HG03135 (cell line): Measurements from ENCODE around the gene MAGI1.

ENCODE experiments used
- ATAC-seq: cut with Tn5 transposase; IDR thresholded peaks from one replicate; pipeline ENCODE4 v1.9.1; 2021; ENCODE audit warnings: mild to moderate bottlenecking, moderate library complexity; ENCODE audit not compliant: unreplicated experiment

Gene MAGI1

GRCh38 chr3:65685621-65686235, 353.0 kb downstream of the MAGI1 start:
- ATAC-seq = no peak

- ATAC-seq = no peak
Measured at GRCh38 chr3:65678516-65678915, 360.2 kb downstream of the MAGI1 start.

GRCh38 chr3:65677486-65678010, 361.2 kb downstream of the MAGI1 start:
- no peak for ATAC-seq

- no peak for ATAC-seq
Measured at GRCh38 chr3:65676580-65676979, 362.1 kb downstream of the MAGI1 start.

- ATAC-seq = no peak
Measured at GRCh38 chr3:65675011-65675410, 363.7 kb downstream of the MAGI1 start.

- no peak for ATAC-seq
Measured at GRCh38 chr3:65674226-65674625, 364.5 kb downstream of the MAGI1 start.

GRCh38 chr3:65672871-65673815, 365.6 kb downstream of the MAGI1 start:
- ATAC-seq = no peak

GRCh38 chr3:65672061-65672460, 366.7 kb downstream of the MAGI1 start:
- ATAC-seq = no peak

GRCh38 chr3:65671004-65671403, 367.7 kb downstream of the MAGI1 start:
- no peak for ATAC-seq

GRCh38 chr3:65669163-65669875, 369.4 kb downstream of the MAGI1 start:
- ATAC-seq = no peak

- ATAC-seq = no peak
Measured at GRCh38 chr3:65667963-65668362, 370.8 kb downstream of the MAGI1 start.

GRCh38 chr3:65666448-65667091, 372.1 kb downstream of the MAGI1 start:
- ATAC-seq = no peak

- ATAC-seq = no peak
Measured at GRCh38 chr3:65665915-65666314, 372.8 kb downstream of the MAGI1 start.

GRCh38 chr3:65664931-65665330, 373.8 kb downstream of the MAGI1 start:
- ATAC-seq = no peak

GRCh38 chr3:65664446-65664845, 374.3 kb downstream of the MAGI1 start:
- ATAC-seq = no peak

GRCh38 chr3:65662095-65662494, 376.6 kb downstream of the MAGI1 start:
- ATAC-seq = no peak

GRCh38 chr3:65660000-65660598, 378.6 kb downstream of the MAGI1 start:
- no peak for ATAC-seq

GRCh38 chr3:65659396-65659795, 379.3 kb downstream of the MAGI1 start:
- ATAC-seq = no peak

GRCh38 chr3:65658401-65658800, 380.3 kb downstream of the MAGI1 start:
- ATAC-seq = no peak

- no peak for ATAC-seq
Measured at GRCh38 chr3:65655061-65655460, 383.7 kb downstream of the MAGI1 start.
